Cortex of kidney (tissue), 1 donor: Measurements from ENCODE around the gene CALML5.

Experiments used
- DNase-seq: peaks from one replicate; lab custom pipeline; 2025; lab: John Stamatoyannopoulos, UW

The CALML5 gene

DNA sequence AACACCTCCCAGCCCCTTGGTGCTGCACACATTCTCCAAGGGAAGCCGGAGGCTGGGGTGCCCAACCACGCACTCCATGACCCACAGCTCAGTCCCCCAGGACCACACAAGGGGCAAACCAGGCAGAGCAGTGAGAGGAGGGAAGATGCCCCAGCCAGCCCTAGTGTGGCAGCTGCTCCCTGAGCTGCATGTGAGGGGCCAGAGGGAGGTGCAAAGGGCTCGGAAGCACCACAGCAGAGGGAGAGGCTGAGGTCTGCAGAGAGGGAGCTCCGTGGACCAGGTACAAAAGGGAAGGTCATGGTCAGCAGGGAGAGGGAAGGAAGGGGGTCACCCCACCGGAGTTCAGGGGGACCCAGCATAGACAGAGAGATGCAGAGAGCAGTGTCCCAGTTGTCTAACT, 1.5 kb upstream of the CALML5 start:
- DNase-seq, result no peak

GRCh38 chr10:5500162-5500670, 846 bp upstream of the CALML5 start:
- DNase-seq, result no peak

- DNase-seq, result no peak
Measured at GRCh38 chr10:5498791-5499492, 428 bp downstream of the CALML5 start.

DNA sequence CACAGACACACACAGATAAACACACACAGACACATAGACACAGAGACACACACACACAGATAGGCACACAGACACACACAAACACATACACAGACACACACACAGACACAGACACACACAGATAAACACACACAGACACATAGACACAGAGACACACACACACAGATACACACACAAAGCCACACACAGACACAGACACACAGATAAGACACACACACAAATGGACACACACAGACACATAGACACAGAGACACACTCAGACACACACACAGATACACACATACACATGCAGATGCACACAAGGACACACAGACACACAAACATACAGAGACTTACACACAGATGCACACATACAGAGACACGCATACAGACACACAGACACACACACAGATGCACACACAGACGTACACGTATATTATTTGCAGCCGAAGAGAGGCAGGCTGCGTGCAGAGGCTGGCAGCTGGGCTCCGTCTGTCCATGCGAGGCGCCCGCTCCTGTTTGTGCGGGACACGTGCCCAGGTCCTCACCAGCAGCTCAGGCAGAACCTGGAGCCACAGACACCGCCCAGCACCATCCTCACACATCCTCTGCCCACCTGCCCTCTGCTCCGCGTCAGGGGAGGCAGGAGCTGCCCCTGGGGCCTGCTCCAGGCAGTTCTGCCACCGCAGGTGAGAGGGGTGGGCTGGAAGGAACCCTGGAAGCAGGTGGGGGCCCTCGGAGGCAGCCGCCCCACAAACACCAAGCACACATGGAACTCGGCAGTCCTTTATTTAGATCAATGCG, 1.2 kb downstream of the CALML5 start:
- no peak for DNase-seq

GRCh38 chr10:5497289-5497688, 2.1 kb downstream of the CALML5 start:
- DNase-seq, result no peak

GRCh38 chr10:5496261-5497250, 2.8 kb downstream of the CALML5 start:
- no peak for DNase-seq

GRCh38 chr10:5494611-5495010, 4.8 kb downstream of the CALML5 start:
- no peak for DNase-seq

- no peak for DNase-seq
Measured at GRCh38 chr10:5493691-5494090, 5.7 kb downstream of the CALML5 start.

DNA sequence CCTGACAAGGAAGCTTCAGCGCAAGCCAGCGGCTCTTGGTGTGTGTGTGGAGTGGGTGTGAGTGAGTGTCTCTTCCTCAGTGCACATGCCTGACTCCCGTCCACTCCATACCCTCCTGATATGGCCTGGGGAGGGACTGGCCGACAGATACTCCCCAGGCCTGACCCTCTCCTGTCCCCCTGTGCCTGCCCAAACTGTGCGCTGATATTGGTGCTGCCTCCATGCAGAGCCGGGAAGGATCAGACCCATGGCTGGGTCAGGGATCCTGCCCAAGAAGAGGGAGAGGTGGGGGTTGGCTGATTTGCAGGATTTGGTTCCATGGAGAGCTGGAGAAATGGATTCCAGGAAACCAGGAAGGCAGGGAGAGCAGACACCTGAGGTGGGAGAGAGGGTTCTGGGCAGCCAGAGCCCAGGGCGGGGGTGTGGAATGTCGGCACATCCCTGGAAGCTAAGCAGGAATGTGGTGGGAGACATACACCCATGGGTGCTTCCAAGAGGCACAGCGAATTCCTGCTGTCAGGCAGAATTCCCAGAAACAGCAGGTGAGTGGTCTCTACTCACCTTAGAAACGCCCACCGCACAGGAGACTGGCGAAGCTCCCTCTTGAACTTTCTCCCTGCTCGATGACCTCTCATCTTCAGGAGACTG, 6.3 kb downstream of the CALML5 start:
- DNase-seq, result no peak

GRCh38 chr10:5492322-5492855, 7.0 kb downstream of the CALML5 start:
- no peak for DNase-seq

GRCh38 chr10:5491477-5491876, 7.9 kb downstream of the CALML5 start:
- no peak for DNase-seq

DNA sequence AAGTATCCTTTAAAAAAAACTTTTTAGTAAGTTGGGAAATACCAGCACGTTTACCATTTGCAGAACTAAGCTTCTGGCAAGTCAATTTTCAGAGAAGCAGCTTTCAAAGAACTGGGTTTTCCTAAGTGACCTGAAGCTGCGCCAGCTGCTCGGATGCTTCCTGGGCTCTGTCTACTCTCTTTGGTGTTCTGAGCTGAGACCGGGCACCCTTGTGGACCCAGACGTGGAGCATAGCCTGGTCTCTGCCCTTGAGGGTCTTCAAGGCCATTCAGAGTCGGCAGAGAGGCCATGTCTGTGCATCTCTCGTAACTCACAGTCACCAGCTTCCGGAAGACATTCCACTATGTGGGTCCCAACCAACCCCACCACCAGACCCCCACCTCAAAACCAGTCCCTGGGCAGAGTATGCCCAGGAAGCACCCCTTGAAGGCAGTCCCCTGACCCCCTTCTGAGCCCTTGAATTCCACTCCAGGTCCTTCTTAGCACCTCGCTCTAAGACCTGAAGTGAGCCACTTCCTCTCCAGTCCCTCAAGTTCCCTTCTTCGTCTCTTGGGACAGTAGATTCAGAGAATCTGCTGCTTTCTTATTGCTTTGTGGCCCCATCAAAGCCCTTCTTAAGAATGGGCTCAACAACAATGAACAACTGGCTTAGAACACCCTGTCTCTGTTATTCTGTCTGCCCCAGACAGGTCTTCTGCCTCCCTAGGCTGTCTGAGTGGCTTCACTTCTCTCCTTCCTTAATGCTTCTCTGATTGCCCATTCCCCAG, 8.5 kb downstream of the CALML5 start:
- DNase-seq, result no peak

GRCh38 chr10:5490032-5490431, 9.3 kb downstream of the CALML5 start:
- DNase-seq, result no peak

GRCh38 chr10:5488272-5489161, 10.9 kb downstream of the CALML5 start:
- no peak for DNase-seq

DNA sequence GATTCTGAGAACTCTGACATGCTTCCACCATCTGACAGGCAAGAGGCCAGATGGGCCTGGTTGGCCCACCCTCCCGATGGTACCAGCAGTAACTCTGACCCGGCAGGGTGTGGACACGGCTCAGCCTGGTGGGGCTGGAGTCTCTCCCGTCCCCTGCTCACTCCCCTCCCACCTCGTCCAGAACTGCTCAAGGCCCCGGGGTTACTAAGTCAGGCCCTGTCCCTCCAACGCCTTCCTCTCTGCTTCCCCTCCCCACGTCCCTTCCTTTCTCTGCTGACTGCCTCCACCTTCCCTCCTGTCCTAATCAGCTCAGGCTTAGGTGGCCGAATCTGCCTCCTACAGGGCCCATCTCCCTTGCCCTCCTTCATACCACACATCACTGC, 12.5 kb downstream of the CALML5 start:
- DNase-seq, result no peak

- DNase-seq, result no peak
Measured at GRCh38 chr10:5485948-5486852, 13.2 kb downstream of the CALML5 start.

GRCh38 chr10:5485290-5485689, 14.1 kb downstream of the CALML5 start:
- no peak for DNase-seq

- no peak for DNase-seq
Measured at GRCh38 chr10:5484205-5484604, 15.2 kb downstream of the CALML5 start.

GRCh38 chr10:5482016-5482415, 17.4 kb downstream of the CALML5 start:
- DNase-seq, result no peak
